ENCODE results near the gene SERPINB5.

GRCh38 chr18:63515801-63516200 is 39.0 kb downstream of the SERPINB5 start:
- TF ChIP-seq POLR2A (IDR thresholded peaks at IDR 0.05; ENCODE audit: low read depth, low read length) (no peak), POLR2AphosphoS5 (IDR thresholded peaks at IDR 0.05; ENCODE audit: low read depth, low read length) (no peak), SPI1 (IDR thresholded peaks at IDR 0.05; ENCODE audit: low read depth, low read length) (no peak)

All from GM12891 (cell line).